ENCODE measurements around the gene FN3KRP.
"Not testable (repeated sequence)": the region's sequence is repeated elsewhere in the genome, so short reads cannot be mapped to it uniquely, and the experiment has no call there.

FN3KRP gene

GRCh38 chr17:82740906-82741759 is 24.6 kb downstream of the FN3KRP start:
- no peak for TF ChIP-seq CTCF (IDR thresholded peaks at IDR 0.05; ENCODE audit: control extremely low read depth, extremely low read depth, low read depth, missing control alignments)
- no peak for DNase-seq (ENCODE audit: extremely low spot score)
- CTCF ChIA-PET, result interaction anchor here (1.1 kb wide), 1 partner anchor 35 kb away, joined by 5 read pairs; no protein-coding TSS in a partner anchor
- POLR2A ChIA-PET, result no interaction called here

GRCh38 chr17:82743344-82744219 is 27.1 kb downstream of the FN3KRP start:
- POLR2A ChIA-PET, result no interaction called here
- DNase-seq (ENCODE audit: extremely low spot score), result no peak
- TF ChIP-seq CTCF (IDR thresholded peaks at IDR 0.05; ENCODE audit: control extremely low read depth, extremely low read depth, low read depth, missing control alignments), result no peak
- CTCF ChIA-PET, result interaction anchor here (1.1 kb wide), 1 partner anchor 21 kb away, joined by 3 read pairs; no protein-coding TSS in a partner anchor

- DNase-seq (ENCODE audit: extremely low spot score); POLR2A ChIA-PET; CTCF ChIA-PET: not testable (repeated sequence)
Measured at GRCh38 chr17:82744736-82745135, 28.2 kb downstream of the FN3KRP start.

GRCh38 chr17:82745524-82745923 is 29.0 kb downstream of the FN3KRP start:
- TF ChIP-seq CTCF (IDR thresholded peaks at IDR 0.05; ENCODE audit: control extremely low read depth, extremely low read depth, low read depth, missing control alignments), result no peak
- POLR2A ChIA-PET, result no interaction called here

GRCh38 chr17:82748756-82749155 is 32.2 kb downstream of the FN3KRP start:
- no peak for DNase-seq (ENCODE audit: extremely low spot score)
- ChIA-PET CTCF (no interaction called here), POLR2A (no interaction called here)
- TF ChIP-seq CTCF (IDR thresholded peaks at IDR 0.05; ENCODE audit: control extremely low read depth, extremely low read depth, low read depth, missing control alignments), result no peak

More at GRCh38 chr17:82745524-82745923, 29.0 kb downstream of the FN3KRP start:
- CTCF ChIA-PET, result no interaction called here
- no peak for DNase-seq (ENCODE audit: extremely low spot score)

GRCh38 chr17:82750241-82750908 is 33.9 kb downstream of the FN3KRP start:
- CTCF ChIA-PET, result no interaction called here
- DNase-seq (ENCODE audit: extremely low spot score), result no peak
- POLR2A ChIA-PET, result interaction anchor here (0.6 kb wide), 1 partner anchor 333 kb away, joined by 4 read pairs; no protein-coding TSS in a partner anchor
- TF ChIP-seq CTCF (IDR thresholded peaks at IDR 0.05; ENCODE audit: control extremely low read depth, extremely low read depth, low read depth, missing control alignments), result no peak

Measured in GM10248 (cell line).